NCI-H1436 treated with DMSO at 0.1 percent for 48 hours (cell line): Measurements from ENCODE around the gene NRP1.
A peak's percentile ranks its signal among the peaks of the same experiment; 100 is the strongest.
"Not testable (repeated sequence)": the region's sequence is repeated elsewhere in the genome, so short reads cannot be mapped to it uniquely, and the experiment has no call there.

Source experiments
- DNase-seq: peaks from one replicate; lab custom pipeline; 2025; lab: John Stamatoyannopoulos, UW

NRP1 gene

DNA sequence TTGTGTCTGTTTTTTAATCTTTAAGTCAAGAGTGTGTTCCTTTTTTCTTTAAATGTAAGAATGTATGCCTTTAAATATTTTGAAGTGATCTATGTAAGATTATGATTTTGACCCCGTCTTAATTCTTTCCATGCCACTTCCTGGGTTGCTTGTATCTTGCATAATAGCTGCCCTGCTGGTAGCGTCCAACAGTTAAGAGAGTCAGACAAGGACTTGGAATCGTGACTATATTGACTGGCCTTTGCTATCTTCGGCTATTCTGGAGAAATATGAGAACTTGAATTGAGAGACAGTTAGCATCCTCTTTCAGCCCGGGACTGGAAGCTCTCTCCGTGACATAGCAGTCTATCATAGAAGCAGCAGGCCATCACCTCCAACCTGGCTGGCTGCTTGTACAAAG, 13.0 kb downstream of the NRP1 start:
- DNase-seq: no peak

DNA sequence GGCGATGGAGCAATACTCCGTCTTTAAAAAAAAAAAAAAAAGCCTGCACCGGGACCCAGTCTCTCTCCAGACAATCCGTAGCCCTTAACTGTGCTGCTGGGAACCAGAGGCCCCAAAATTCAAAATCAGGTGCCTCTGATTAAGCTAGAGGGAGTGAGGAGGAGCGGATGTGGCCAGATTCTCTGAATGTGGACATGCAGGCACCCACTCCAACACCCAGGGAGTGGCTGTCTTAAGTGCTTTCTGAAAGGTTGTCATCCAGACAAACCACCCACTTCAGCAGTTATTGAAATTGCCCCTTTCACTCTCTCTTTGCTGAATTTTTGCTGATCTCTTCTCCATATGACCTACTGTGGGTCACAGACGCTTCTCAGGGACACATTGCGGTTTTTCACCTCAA, 14.2 kb downstream of the NRP1 start:
- DNase-seq: no peak

DNA sequence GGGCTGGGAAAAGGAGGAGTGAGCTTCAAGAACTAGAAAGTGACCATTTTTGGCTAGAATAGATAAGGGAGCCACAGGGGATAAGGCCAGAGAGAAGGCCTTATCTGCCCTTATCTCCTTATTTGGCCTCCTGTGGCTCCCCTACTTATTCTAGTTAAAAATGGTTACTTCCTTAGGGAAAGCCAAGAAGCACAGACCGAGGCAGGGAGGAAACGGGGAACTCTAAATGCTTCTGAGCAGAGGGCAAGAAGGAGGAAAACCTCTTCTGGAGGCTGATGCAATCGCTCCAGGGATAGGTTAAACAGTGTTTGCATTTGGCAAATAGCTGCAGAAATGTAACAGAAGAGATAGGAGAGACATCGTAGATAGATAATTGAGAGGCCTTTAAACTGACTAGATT, 18.6 kb downstream of the NRP1 start:
- no peak for DNase-seq

DNA sequence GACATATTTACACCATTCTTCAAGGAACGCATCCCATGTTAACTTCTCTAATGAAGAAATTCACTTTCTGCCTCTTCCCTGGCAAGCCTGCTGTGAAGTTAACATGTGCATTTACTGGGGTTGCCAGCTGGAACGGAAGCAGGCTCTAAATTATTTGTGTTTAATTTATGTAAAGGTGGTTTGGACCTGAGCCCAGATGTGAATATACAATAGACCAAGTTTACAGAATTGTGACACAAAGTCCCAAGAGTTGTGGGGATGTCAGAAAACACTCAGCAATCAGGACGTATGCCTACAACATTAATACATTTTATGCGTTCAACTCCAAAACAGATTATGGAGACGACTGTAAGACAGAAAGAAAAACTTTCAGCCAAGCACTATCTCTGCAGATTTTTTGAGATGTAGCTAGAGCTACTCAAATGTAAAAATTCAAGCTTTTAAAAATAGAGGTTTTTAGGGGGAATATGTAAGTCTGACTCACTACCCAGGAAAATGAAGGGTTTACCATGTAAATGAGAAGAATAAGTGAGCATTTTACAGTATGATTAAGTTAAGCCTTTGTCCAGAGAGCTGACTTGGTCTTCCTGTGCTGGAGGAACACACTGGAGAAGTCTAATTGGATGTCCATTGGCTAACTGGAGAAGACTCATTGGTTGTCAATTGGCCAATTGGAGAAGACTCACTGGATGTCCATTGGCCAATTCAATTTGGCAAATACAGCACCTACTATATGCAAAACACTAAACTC, 19.5 kb downstream of the NRP1 start:
- DNase-seq: peak; percentile 12

DNA sequence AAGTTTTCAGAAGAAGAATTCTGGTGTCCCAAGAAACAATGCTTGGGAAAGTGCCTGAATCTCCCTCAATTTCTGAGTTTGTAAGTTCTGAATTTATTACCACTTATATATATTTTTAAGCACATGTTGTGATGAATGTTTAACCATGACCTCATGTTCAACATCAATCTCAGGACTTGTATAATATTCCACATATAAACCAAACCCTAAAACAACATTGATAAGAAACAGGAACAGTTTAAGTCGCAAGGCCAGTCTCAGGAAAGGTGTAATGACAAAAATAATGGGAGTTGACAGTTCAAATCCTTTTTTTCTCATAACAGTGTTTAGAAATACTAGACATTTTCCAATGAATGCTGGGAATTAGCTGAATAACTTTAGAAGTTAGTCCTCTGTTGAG, 22.8 kb downstream of the NRP1 start:
- no peak for DNase-seq

DNA sequence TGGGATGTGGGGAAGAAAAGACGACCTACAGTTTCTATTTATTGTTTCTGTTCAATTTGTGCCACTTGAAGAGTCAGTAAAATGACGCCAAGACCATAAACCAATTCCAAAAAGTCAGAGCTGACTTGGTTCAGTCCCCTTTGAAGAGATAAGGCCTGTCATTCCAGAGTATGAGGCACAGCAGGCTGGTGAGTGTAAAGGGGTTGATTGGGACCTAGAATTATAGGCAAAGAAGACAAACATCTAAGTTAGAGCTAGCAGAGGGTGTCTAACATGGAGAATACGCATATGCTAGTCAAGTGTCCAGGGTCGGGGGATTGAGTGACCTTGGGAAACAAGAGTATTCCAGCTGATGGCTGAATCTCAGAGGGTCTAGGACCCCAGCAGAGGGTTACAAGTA, 23.6 kb downstream of the NRP1 start:
- DNase-seq: no peak

DNA sequence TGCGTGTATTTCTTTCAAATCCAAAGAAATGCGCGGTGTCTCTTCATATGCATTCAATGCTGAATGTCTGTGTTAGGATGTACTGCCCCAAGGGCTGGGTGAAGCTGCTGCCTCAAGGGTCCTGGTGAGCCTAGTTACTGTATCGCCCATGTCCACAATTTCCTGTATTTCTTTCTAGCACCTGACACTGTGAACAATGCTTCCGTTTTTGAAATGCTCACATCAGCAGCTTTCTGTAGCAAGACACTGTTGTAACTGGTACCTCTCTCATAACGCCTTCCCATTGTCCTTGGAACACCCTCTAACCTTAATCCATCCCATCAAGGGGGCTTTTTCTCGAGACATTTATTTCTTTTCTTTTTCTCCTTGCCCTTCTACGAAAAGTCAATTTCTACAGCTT, 25.1 kb downstream of the NRP1 start:
- no peak for DNase-seq

DNA sequence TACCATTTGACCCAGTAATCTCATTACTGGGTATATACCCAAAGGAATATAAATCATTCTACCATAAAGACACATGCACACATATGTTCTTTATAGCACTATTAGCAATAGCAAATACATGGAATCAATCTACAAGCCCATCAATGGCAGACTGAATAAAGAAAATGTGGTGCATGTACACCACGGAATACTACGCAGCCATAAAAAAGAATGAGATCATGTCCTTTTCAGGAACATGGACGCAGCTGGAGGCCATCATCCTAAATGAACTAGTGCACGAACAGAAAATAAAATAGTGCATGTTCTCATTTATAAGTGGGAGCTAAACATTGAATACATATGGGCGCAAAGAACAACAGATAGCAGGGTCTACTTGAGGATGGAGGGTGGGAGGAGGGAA, 26.6 kb downstream of the NRP1 start:
- DNase-seq: no peak

DNA sequence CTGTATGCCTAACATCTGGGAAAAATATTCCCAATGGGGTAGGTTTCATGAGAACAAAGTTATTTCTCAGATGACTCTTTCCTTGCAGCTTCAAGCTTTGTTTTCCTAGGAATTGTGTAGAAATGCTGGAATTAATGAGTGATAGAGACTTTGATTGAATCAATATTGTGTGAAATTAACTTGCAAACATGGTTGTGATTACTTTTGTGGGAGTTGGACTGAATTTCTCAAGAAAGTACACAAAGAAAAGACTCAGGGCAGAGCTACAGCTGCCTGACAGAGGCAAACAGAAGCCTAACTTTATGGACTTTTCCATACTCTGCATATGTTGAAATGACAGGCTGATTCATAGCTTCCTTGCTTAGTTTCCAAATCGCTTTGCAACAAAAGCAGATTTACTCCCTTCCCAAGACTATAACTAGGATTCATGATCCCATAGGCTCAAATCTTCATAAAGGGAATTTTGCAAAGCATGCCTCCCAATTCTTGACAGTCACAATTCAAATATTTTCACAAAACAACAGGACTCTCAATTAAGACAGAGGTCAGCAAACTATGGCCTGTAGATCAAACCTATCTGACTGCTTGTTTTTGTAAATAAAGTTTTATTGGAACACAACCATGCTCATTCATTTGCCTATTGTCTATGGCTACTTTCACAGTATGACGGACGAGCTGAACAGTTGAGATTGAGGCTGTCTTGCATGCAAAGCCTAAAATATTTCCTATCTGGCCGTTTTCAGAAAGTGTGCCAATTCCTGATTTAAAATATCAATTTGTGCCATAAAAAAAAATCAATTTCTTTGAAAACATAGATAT, 27.6 kb downstream of the NRP1 start:
- no peak for DNase-seq

DNA sequence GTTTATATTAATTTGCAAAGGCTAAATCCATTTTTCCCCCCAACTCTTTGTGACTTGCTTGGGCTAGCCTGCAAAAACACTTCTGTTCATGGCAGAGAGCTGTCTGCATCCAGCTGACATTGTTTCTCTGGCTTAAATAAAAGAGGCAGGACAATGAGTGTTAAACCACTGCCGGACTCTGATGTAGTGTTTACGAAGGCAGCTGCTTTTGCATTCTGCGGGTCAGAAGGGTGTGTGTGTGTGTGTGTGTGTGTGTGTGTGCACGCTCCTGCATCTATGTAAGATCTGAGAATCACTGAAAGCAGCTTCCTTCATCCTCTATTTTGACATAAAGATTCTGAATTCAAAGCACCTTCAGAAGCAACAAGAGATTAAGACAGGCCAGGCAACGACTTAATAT, 28.3 kb downstream of the NRP1 start:
- DNase-seq: no peak

DNA sequence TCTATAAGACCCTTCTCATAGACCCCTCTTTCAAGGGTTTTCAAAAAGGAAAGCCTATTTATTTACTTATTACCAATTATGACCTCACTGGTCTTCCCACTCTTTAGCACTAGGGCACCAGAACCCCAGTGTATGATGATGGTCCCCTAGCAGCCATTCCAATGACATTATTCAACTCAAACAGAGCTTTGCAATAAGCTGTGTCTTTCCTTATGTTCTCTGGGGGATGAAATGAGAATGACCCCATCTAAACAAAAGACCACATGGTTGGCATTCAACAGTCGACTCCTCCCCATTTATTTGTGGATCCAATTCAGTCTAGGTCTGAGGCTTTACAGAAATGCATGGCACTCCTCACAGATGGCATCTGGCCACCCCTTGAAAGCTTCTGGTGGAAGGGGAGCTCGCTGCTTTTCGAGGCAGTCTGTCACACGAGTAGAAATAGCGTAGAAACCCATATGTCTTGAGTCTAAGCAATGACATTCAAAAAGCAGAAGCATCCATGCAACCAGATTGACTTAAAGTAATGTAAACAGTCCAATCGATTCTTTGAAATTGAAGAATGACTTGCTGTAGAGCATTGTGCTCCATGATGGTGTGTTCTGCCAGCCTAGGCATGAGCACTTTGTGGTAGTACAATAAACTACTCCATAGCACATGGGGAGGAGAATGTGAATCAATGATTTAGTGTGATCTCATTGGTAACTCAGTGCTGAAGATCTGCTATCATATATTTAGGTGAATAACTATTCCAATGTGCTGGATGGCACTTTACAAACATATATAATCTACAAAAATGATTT, 29.8 kb downstream of the NRP1 start:
- DNase-seq: no peak

DNA sequence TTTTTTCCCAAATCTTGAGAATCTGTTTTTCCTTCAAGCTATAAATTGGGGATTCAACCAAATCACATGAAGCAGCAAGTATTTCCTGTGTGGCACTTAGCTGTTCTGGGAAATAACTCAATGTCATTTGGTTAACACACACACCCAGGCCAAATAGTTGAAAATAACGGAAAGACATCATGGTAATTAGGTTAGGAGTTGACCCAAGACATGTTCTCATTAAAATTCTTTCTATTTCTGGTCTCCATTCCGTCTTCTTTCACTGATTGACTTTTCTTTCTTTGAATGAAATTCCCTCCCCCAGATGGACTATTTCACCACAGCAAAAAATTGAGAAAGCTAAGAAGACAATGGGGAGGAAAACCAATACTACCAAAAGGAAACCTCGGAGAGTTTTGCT, 30.5 kb downstream of the NRP1 start:
- no peak for DNase-seq

DNA sequence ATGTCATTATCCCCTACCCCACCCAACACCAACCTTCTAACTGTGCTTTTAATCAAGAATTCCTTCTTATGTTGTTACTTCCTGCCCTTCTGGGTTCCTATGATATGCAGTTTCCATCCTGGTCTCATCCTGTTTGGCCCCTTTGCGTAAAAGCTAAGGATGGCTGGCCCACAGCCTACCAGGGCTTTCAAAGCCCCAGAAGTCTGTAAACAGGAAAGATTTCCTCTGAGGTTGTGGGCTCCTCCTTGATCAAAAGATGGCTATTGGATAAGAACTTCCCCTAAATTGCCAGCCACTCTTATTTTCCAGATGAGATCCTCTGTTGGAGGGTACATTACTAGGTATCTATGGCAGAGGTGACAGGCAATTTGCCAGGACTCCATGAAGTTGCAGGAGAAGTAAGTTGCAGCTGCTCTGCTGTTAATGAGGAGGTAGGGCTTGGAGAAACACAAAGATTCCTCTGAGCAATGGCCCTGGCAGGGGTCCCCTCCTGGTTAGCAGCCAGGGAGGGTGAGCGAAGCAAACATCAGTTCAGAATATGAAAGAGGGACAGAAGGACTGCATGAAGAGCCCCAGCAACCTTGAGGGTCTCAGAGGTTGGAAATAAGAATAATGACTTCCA, 32.1 kb downstream of the NRP1 start:
- DNase-seq: no peak

DNA sequence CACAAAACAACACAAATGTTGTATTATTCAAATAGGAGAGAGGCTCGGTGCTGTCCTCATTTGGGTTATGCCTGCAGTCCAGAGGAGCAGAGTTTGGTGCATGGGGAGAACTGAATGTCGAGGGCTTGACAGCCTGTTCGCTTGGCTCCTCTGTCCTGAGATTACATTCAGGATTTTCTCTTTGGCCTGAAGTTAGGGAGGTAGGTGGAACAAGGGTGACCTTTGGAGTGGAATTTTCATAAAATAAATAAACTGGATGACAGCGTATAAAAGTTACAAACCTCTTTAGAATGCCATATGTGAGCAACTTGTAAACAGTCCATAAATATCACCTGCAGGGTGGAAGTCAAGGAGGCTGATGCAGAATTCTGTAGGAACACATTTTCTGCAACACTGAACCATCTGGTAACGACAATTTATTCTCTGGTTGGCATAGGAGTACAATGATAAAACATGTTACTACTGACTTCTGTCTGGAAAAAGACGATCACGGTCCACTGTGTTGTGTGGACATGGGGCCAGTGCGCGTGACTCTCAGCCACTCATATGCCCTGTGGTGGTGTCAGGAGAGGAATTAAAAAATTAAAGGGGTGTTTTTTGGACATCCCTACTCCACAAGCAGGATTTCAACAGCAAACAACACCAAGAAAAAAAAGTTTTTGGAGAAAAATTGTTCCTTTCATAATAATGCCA, 33.2 kb downstream of the NRP1 start:
- no peak for DNase-seq

DNA sequence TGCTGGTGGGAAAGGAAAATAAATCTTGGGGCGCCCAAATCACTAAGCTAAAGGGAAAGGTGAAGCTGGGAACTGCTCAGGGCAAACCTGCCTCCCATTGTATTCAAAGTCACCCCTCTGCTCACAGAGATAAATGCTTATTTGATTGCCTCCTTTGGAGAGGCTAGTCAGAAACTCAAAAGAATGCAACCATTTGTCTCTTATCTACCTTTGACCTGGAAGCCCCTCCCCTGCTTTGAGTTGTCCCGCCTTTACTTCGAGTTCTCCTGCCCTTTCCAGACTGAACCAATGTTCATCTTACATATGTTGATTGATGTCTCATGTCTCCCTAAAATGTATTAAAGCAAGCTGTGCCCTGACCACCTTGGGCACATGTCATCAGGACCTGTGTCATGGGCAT, 33.9 kb downstream of the NRP1 start:
- DNase-seq: not testable (repeated sequence)

DNA sequence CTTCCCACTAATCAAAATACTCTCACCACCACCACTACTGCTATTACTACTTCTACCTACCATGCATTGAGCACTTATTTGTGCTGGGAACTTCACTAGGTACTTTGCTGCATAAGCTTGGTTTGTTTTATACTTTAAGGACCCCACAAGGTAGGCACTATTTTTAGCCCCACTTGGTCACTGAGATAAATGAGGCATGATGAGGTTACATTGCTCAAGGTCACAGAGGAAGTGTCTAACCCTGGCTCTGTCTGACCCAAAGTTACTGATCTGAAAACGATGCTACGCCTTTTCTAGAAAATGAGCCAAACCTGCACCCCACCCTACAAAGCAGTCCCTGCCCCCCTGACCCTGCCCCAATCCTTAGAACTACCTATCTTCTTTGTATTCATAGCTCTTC, 35.6 kb downstream of the NRP1 start:
- DNase-seq: no peak

DNA sequence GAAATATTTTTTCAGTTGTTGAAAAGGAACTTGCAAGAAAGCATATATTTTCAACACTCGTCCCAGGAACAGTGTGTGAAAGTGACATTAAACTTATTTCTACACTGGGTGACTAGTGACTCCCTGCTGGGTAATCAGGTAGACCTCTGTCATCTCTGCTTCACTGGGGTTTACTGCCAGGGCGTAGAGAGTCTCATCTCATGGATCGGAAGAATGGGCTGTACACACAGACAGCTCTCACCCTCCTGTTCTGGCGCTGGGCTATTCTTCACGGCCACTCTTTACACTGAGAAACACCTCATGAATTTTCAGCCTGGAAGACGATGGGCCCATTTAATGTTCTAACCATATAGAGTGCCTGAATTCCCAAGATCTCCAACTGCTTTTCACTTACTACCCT, 36.4 kb downstream of the NRP1 start:
- no peak for DNase-seq

DNA sequence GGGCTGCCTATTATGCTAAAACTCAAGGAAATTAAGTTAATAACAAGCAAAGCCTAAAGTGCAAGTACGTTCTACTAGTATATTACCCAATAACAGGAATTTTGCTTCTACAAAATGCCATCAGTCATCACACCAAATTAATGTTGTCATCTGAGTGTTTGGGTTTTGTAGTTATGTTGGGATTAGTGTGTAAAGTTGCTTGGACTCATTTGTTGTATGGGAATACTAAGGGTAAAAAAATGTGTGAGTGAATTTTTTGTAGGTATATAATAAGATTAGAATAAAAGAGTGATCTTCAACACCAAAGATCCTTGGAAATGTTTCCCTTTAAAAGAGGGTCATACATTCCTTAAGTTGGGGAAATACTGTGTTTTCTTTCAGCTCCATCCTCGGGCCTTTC, 38.6 kb downstream of the NRP1 start:
- DNase-seq: no peak

DNA sequence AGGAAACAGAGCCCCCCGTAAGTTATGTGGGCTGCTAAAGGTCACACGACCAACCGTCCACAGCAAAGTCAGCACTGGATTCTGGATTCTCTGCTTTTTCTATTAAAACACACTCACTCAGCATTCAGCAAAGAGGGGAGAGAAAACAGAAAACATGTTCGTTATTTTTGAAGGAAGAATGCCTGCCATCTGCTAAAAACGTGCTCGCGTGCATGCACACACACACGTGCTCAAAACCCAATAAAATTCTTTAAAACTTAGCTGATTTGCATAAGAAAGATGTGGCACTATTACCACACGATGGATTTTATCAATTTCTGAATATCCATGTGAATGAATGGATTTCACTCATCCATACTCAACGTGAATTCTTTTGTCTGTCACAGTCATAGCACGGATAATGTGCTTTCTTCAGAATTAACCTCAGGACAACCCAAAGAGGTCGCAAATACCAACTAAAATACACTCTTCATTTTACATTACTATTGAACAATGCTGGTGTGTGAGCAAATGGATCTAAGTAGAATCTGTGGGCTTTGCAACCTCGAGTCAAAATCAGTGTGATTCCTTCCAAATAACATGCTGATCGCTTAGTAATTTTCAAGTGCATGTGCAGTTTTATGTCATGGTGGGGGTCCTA, 40.8 kb downstream of the NRP1 start:
- no peak for DNase-seq

DNA sequence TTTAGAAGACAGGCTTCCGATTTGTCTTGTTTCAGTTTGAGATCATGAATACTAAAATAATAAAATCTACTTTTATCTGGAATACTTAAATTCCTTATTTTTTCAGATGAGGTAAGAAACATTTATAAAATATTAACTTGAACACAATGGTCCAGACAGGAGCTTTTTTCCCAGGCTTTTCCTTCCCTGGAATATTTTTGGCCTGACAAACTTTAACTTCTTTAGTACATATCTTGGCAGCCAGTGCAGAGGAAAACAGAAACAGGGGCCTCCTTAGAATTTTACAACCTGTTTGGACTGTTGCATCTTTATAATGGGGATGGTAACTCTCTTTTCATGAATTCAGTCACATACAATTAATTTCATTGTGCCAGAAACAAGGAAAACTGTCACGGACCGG, 41.4 kb downstream of the NRP1 start:
- DNase-seq: no peak

DNA sequence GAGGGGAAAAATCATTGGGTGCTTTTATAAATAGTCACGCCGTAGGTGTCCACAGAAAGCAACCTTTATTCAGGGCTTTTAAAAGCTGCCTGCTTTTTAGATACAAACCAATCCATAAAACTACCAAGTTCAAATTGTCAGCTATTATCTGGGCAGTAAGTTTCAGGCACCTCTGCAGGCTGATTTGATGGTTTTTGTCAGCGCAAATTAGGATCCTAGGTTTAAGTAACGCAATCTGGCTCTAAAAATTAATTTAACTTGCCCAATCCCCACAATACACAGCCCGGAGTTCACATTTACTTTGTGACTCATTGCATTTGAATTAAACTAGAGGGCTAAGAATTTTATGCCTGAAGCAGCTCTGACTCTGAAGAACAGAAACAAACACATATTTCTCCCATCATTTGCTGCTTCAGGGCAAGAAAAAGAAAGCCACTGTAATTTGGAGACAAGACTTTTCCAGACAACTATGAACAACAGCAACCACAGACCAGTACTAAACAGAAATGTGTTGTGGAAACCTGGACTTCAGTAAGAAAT, 43.3 kb downstream of the NRP1 start:
- DNase-seq: no peak
